ENCODE results near the gene ACTR10. TPM values are rescaled to one million over a fixed set of nuclear protein-coding genes. Genes with fewer than 3 reads are reported as not detected.

Gene ACTR10
- total RNA-seq, 2 experiments from 2014 or later, result 42.5 to 60.4 TPM

- 0 out of 2 replicates have a peak, but pooled peaks cover 8% of the 10 kb centered on the region for H4K20me1 ChIP-seq (ENCODE audit: insufficient read depth, low read length)
- no peak for TF ChIP-seq EZH2phosphoT487 (IDR thresholded peaks at IDR 0.05; ENCODE audit: borderline replicate concordance, low read depth, low read length)
- TF ChIP-seq, protein P1, sequence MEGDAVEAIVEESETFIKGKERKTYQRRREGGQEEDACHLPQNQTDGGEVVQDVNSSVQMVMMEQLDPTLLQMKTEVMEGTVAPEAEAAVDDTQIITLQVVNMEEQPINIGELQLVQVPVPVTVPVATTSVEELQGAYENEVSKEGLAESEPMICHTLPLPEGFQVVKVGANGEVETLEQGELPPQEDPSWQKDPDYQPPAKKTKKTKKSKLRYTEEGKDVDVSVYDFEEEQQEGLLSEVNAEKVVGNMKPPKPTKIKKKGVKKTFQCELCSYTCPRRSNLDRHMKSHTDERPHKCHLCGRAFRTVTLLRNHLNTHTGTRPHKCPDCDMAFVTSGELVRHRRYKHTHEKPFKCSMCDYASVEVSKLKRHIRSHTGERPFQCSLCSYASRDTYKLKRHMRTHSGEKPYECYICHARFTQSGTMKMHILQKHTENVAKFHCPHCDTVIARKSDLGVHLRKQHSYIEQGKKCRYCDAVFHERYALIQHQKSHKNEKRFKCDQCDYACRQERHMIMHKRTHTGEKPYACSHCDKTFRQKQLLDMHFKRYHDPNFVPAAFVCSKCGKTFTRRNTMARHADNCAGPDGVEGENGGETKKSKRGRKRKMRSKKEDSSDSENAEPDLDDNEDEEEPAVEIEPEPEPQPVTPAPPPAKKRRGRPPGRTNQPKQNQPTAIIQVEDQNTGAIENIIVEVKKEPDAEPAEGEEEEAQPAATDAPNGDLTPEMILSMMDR (conservative IDR thresholded peaks at IDR 0.05; ENCODE audit: low read length), result no peak
- no peaks in the 10 kb centered on the region for H3K9me2 ChIP-seq (ENCODE audit: insufficient read depth, low read length)
- no peak overlapping the region for H3K27ac ChIP-seq (ENCODE audit: low read depth, low read length, poor library complexity, severe bottlenecking)
- ChIA-PET CTCF (ENCODE audit: unreplicated experiment) (no interaction called here), POLR2A (interaction anchor here (0.6 to 2.8 kb wide), 9 partner anchors 8 to 147 kb away, joined by 3 to 12 read pairs (median 8); partner anchors contain the start of genes ACTR10 and ARID4A)
- no TSS peak for BruUV-seq (replicated peaks)
- intact Hi-C loops (cut with micrococcal nuclease; ENCODE audit: unreplicated experiment), result no loop called here
- H2AFZ ChIP-seq (ENCODE audit: low read length), result no peak overlapping the region
- no peak for DNase-seq (ENCODE audit: low spot score)
- no peaks in the 10 kb centered on the region for H3K9me3 ChIP-seq (ENCODE audit: low read length)
- peaks cover 66% of the 10 kb centered on the region for H3K79me2 ChIP-seq (ENCODE audit: insufficient read depth, low read depth, low read length)
- H3K36me3 ChIP-seq (ENCODE audit: insufficient read depth, low read length), result peaks cover 98% of the 10 kb centered on the region
- no peak overlapping the region for H3K4me3 ChIP-seq (ENCODE audit: low read depth, low read length, poor library complexity, severe bottlenecking)
- no peak overlapping the region for H3K4me2 ChIP-seq (ENCODE audit: low read length)
- no peaks in the 10 kb centered on the region for H3K4me1 ChIP-seq (ENCODE audit: insufficient read depth, low read length, poor library complexity, severe bottlenecking)
Observed at GRCh38 chr14:58274881-58275280, 74.9 kb downstream of the ACTR10 start.

DNA sequence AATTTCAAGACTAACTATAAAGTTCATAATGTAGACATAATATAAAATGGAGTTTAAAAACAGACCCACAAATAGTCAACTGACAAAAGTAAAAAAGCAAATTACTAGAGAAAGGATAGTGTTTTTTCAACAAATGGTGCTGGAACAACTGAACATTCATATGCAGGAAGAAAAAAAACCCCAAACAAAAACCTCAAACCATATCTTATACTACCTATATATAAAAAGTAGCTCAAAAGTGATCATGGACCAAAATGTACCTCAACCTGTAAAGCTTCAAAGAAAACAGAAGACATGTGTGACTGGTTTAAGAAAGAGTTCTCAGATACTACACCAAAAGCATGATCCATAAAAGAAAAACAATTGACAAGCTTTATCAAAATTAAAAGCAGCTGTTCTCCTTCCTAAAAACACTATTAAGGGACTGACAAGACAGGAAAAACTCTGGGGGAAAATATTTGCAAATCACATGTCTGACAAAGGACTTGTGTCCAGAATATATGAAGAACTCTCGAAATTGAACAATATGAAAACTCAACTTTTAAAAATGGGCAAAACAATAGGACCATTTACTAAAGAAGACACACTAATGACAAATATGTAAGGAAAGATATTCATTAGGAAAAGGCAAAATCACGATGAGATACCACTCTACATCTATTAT is 75.7 kb downstream of the ACTR10 start:
- DNase-seq (ENCODE audit: low spot score), result no peak
- H4K20me1 ChIP-seq (ENCODE audit: insufficient read depth, low read length), result peaks cover 7% of the 10 kb centered on the region; the same call in 1 of the 2 replicates
- no peak overlapping the region for H3K27ac ChIP-seq (ENCODE audit: low read depth, low read length, poor library complexity, severe bottlenecking)
- H3K36me3 ChIP-seq (ENCODE audit: insufficient read depth, low read length), result peaks cover 98% of the 10 kb centered on the region
- H3K4me1 ChIP-seq (ENCODE audit: insufficient read depth, low read length, poor library complexity, severe bottlenecking), result no peaks in the 10 kb centered on the region
- no peak overlapping the region for H3K4me2 ChIP-seq (ENCODE audit: low read length)
- H2AFZ ChIP-seq (ENCODE audit: low read length), result no peak overlapping the region
- no peak overlapping the region for H3K4me3 ChIP-seq (ENCODE audit: low read depth, low read length, poor library complexity, severe bottlenecking)
- ChIA-PET POLR2A (interaction anchor here (0.6 to 2.8 kb wide), 8 partner anchors 7 to 31 kb away, joined by 3 to 12 read pairs (median 8); partner anchors contain the start of genes ARID4A and PSMA3), CTCF (ENCODE audit: unreplicated experiment) (no interaction called here)
- no peaks in the 10 kb centered on the region for H3K9me2 ChIP-seq (ENCODE audit: insufficient read depth, low read length)
- TF ChIP-seq EZH2phosphoT487 (IDR thresholded peaks at IDR 0.05; ENCODE audit: borderline replicate concordance, low read depth, low read length), result no peak
- TF ChIP-seq, protein P1 (conservative IDR thresholded peaks at IDR 0.05; ENCODE audit: low read length), result no peak
- no TSS peak for BruUV-seq (replicated peaks)
- H3K9me3 ChIP-seq (ENCODE audit: low read length), result no peaks in the 10 kb centered on the region
- intact Hi-C loops (cut with micrococcal nuclease; ENCODE audit: unreplicated experiment), result no loop called here
- peaks cover 70% of the 10 kb centered on the region for H3K79me2 ChIP-seq (ENCODE audit: insufficient read depth, low read depth, low read length)

- H2AFZ ChIP-seq (ENCODE audit: low read length), result no peak overlapping the region
- intact Hi-C loops (cut with micrococcal nuclease; ENCODE audit: unreplicated experiment), result no loop called here
- POLR2A ChIA-PET, result interaction anchor here (0.6 to 2.8 kb wide), 7 partner anchors 9 to 32 kb away, joined by 4 to 12 read pairs (median 9); partner anchors contain the start of genes ARID4A and PSMA3
- CTCF ChIA-PET (ENCODE audit: unreplicated experiment), result no interaction called here
- H3K9me3 ChIP-seq (ENCODE audit: low read length), result no peaks in the 10 kb centered on the region
- H3K79me2 ChIP-seq (ENCODE audit: insufficient read depth, low read depth, low read length), result peaks cover 71% of the 10 kb centered on the region
- H3K9me2 ChIP-seq (ENCODE audit: insufficient read depth, low read length), result no peaks in the 10 kb centered on the region
- H4K20me1 ChIP-seq (ENCODE audit: insufficient read depth, low read length), result peaks cover 9% of the 10 kb centered on the region; the same call in 1 of the 2 replicates
- BruUV-seq (replicated peaks), result no TSS peak
- peaks cover 98% of the 10 kb centered on the region for H3K36me3 ChIP-seq (ENCODE audit: insufficient read depth, low read length)
- H3K4me2 ChIP-seq (ENCODE audit: low read length), result no peak overlapping the region
- no peak overlapping the region for H3K27ac ChIP-seq (ENCODE audit: low read depth, low read length, poor library complexity, severe bottlenecking)
- TF ChIP-seq EZH2phosphoT487 (IDR thresholded peaks at IDR 0.05; ENCODE audit: borderline replicate concordance, low read depth, low read length), result no peak
- TF ChIP-seq, protein P1 (conservative IDR thresholded peaks at IDR 0.05; ENCODE audit: low read length), result no peak
- no peak overlapping the region for H3K4me3 ChIP-seq (ENCODE audit: low read depth, low read length, poor library complexity, severe bottlenecking)
- DNase-seq (ENCODE audit: low spot score), result no peak
- no peaks in the 10 kb centered on the region for H3K4me1 ChIP-seq (ENCODE audit: insufficient read depth, low read length, poor library complexity, severe bottlenecking)
Observed at GRCh38 chr14:58276208-58276607, 76.3 kb downstream of the ACTR10 start.

Measured in OCI-LY7 (cell line).